Fibroblast of lung (primary cell): ENCODE measurements around the gene MOCS2. TPM values are rescaled to one million over a fixed set of nuclear protein-coding genes. Genes with fewer than 3 reads are reported as not detected.

Experiments
- DNase-seq, 2 donors: peaks; one replicate each; pipeline versions ENCODE4 v3.0.0 to v3.0.0-alpha.2; 2010; ENCODE audit warnings: low read depth in 2 of 2
- H2AFZ ChIP-seq: 2 replicates; pipeline ENCODE4 v1.5.1; 2012; ENCODE audit warnings: low read length, control low read depth, inconsistent platforms
- H3K27ac ChIP-seq: 2 replicates; pipeline ENCODE4 v1.5.1; 2011; ENCODE audit warnings: low read length, control low read depth; ENCODE audit not compliant: insufficient read depth
- H3K27me3 ChIP-seq: 2 replicates; pipeline ENCODE4 v1.5.1; 2011; ENCODE audit warnings: mild to moderate bottlenecking, low read length; ENCODE audit not compliant: control insufficient read depth, insufficient read depth
- H3K36me3 ChIP-seq: 2 replicates; pipeline ENCODE4 v1.5.1; 2011; ENCODE audit warnings: low read length; ENCODE audit not compliant: control insufficient read depth, insufficient read depth
- H3K4me1 ChIP-seq: 2 replicates; pipeline ENCODE4 v1.5.1; 2011; ENCODE audit warnings: low read length; ENCODE audit not compliant: control insufficient read depth, insufficient read depth; ENCODE audit errors: extremely low read depth
- H3K4me2 ChIP-seq: 2 replicates; pipeline ENCODE4 v1.5.1; 2011; ENCODE audit warnings: low read length, control low read depth; ENCODE audit not compliant: insufficient read depth; ENCODE audit errors: extremely low read depth
- H3K4me3 ChIP-seq, 4 experiments: fragments of 200-600 bp in 1 of 4; sonication (generic) in 1 of 4; replicated peaks in 1 of 4; 2 replicates each; pipeline ENCODE4 v1.5.1; 2011 to 2016; ENCODE audit warnings: low read length in 4 of 4, low read depth in 3 of 4, mild to moderate bottlenecking in 3 of 4, control low read depth in 2 of 4, inconsistent platforms in 1 of 4, mixed read lengths in 1 of 4; ENCODE audit not compliant: insufficient read depth in 1 of 4; ENCODE audit errors: control extremely low read depth in 1 of 4
- H3K79me2 ChIP-seq: 2 replicates; pipeline ENCODE4 v1.5.1; 2012; ENCODE audit warnings: mild to moderate bottlenecking, low read length, inconsistent platforms; ENCODE audit not compliant: control insufficient read depth, insufficient read depth
- H3K9ac ChIP-seq: 2 replicates; pipeline ENCODE4 v1.5.1; 2011; ENCODE audit warnings: mild to moderate bottlenecking, low read length, control low read depth; ENCODE audit not compliant: insufficient read depth
- H3K9me3 ChIP-seq: 2 replicates; pipeline ENCODE4 v1.5.1; 2012; ENCODE audit warnings: low read depth, low read length; ENCODE audit not compliant: control insufficient read depth, insufficient read depth
- H4K20me1 ChIP-seq: 2 replicates; pipeline ENCODE4 v1.5.1; 2011; ENCODE audit warnings: low read length; ENCODE audit not compliant: control insufficient read depth, insufficient read depth; ENCODE audit errors: extremely low read depth
- EZH2 ChIP-seq: IDR thresholded peaks from 2 replicates; pipeline ENCODE4 v1.5.1; 2012; ENCODE audit warnings: low read length, control low read depth, mild to moderate bottlenecking; ENCODE audit errors: missing control alignments
- polyA plus RNA-seq, 2 donors: library from polyadenylated mRNA; depleted of rRNA in 1 of 2; stranded (reverse) in 1 of 2; unstranded in 1 of 2; fragments of >200 nt; gene quantifications; 2 replicates each; pipeline ENCODE4 v1.2.1, GENCODE V29; 2011 to 2012; ENCODE audit warnings: missing spikeins in 1 of 2
- total RNA-seq: library from RNA; depleted of rRNA; stranded (reverse); fragments of >200 nt; gene quantifications from 2 replicates; pipeline ENCODE4 v1.2.1, GENCODE V29; 2014
- TF ChIP-seq, protein P1 (sequence below), 2 donors: IDR thresholded peaks in 1 of 2; conservative IDR thresholded peaks in 1 of 2; 1 replicate in 1 of 2; 2 replicates in 1 of 2; pipeline ENCODE4 v1.5.1; 2011 to 2012; ENCODE audit warnings: low read length in 2 of 2, control low read depth in 1 of 2, inconsistent platforms in 1 of 2, low read depth in 1 of 2, mild to moderate bottlenecking in 1 of 2

The MOCS2 gene
- total and polyA plus RNA-seq, 2 donors (not counting 1 experiment from before 2014, with no cell fraction given) = 44.4 to 122 TPM

DNA sequence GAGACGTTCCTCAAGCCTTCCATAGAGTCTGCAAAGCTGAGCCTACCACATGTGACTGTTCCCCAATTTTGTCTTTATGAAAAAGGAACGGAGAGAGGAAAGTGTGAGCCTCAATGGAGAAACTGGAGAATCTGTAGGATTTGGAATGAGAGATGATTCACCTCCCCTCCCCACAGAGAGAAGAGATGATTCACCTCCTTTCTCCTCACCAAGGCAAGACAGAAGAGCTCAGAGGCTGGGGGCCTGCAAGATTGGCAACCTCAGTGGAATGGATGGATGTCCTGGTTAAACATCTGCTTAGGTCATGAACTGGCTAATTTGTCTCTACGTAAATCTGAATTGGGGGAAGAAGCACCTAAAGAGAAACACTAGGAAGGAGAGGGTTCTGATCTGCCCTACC is 17.0 kb upstream of the MOCS2 start:
- no peaks in the 10 kb centered on the region for H3K79me2 ChIP-seq
- H3K27ac ChIP-seq = no peak overlapping the region
- no peak overlapping the region for H3K9ac ChIP-seq
- TF ChIP-seq EZH2 = no peak
- TF ChIP-seq, protein P1, sequence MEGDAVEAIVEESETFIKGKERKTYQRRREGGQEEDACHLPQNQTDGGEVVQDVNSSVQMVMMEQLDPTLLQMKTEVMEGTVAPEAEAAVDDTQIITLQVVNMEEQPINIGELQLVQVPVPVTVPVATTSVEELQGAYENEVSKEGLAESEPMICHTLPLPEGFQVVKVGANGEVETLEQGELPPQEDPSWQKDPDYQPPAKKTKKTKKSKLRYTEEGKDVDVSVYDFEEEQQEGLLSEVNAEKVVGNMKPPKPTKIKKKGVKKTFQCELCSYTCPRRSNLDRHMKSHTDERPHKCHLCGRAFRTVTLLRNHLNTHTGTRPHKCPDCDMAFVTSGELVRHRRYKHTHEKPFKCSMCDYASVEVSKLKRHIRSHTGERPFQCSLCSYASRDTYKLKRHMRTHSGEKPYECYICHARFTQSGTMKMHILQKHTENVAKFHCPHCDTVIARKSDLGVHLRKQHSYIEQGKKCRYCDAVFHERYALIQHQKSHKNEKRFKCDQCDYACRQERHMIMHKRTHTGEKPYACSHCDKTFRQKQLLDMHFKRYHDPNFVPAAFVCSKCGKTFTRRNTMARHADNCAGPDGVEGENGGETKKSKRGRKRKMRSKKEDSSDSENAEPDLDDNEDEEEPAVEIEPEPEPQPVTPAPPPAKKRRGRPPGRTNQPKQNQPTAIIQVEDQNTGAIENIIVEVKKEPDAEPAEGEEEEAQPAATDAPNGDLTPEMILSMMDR (conservative IDR thresholded peaks at IDR 0.05 in 1 of 2, IDR thresholded peaks at IDR 0.05 in 1 of 2; ENCODE audit: low read depth in 1 of 2, low read length in 2 of 2) = no peak
- H3K9me3 ChIP-seq = no peaks in the 10 kb centered on the region
- H3K4me2 ChIP-seq = no peak overlapping the region
- DNase-seq = peak; percentile 20 to 78
- no peaks in the 10 kb centered on the region for H4K20me1 ChIP-seq
- H3K4me3 ChIP-seq = no peak overlapping the region
- H2AFZ ChIP-seq = no peak overlapping the region
- H3K36me3 ChIP-seq = no peaks in the 10 kb centered on the region
- H3K4me1 ChIP-seq = peaks cover 6% of the 10 kb centered on the region
- H3K27me3 ChIP-seq = no peaks in the 10 kb centered on the region

DNA sequence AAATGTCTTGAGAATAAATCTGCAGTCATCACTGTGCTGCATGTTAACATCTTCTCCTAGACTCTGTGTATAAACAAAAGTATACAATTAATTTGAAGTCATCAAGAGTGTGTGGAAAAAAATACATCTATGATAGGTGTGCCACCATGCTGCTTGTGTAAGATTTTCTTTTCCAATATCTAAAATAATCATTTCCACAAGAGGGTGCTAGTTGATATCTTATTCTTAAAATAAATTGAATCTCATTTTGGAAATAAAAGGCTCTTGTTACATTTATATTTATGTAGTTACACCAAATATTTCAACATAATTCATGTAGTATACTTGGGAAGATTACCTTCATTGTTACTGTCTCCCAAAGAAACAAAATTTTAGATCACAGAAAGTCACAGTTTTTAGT is 14.1 kb upstream of the MOCS2 start:
- no peaks in the 10 kb centered on the region for H3K27me3 ChIP-seq
- no peaks in the 10 kb centered on the region for H4K20me1 ChIP-seq
- no peak overlapping the region for H2AFZ ChIP-seq
- no peaks in the 10 kb centered on the region for H3K79me2 ChIP-seq
- no peak overlapping the region for H3K4me3 ChIP-seq
- no peak overlapping the region for H3K4me2 ChIP-seq
- peak in 1 of 2 donors; percentile 52 for DNase-seq
- no peaks in the 10 kb centered on the region for H3K36me3 ChIP-seq
- TF ChIP-seq, protein P1 (conservative IDR thresholded peaks at IDR 0.05 in 1 of 2, IDR thresholded peaks at IDR 0.05 in 1 of 2; ENCODE audit: low read depth in 1 of 2, low read length in 2 of 2) = peak in 1 of 2 donors; percentile 10
- no peak for TF ChIP-seq EZH2
- no peaks in the 10 kb centered on the region for H3K9me3 ChIP-seq
- H3K9ac ChIP-seq = no peak overlapping the region
- H3K4me1 ChIP-seq = peaks cover 6% of the 10 kb centered on the region
- H3K27ac ChIP-seq = no peak overlapping the region

DNA sequence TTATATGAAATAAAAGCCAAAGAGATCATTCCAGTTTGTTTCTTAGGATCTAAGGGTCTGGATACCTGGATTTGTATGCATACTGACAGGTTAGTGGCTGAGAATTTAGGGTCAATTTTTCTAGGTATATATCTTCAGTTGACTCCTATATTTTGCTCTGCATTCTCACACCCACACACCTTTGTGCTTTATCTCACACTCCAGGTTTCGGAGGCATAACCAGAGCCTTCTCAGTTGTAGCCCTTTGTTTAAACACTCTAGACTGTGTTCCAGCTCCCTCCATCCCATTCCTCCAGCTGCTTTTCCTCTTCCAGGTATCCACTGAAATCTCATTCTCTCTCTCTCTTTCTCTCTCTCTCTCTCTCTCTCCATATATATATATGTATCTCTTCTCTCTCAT is 10.6 kb upstream of the MOCS2 start:
- no peaks in the 10 kb centered on the region for H3K36me3 ChIP-seq
- no peaks in the 10 kb centered on the region for H3K79me2 ChIP-seq
- no peaks in the 10 kb centered on the region for H3K27me3 ChIP-seq
- H3K9me3 ChIP-seq = no peaks in the 10 kb centered on the region
- no peak overlapping the region for H2AFZ ChIP-seq
- TF ChIP-seq EZH2 = no peak
- TF ChIP-seq, protein P1 (conservative IDR thresholded peaks at IDR 0.05 in 1 of 2, IDR thresholded peaks at IDR 0.05 in 1 of 2; ENCODE audit: low read depth in 1 of 2, low read length in 2 of 2) = no peak
- no peak overlapping the region for H3K4me3 ChIP-seq
- no peak for DNase-seq
- no peak overlapping the region for H3K9ac ChIP-seq
- no peaks in the 10 kb centered on the region for H4K20me1 ChIP-seq
- no peak overlapping the region for H3K27ac ChIP-seq
- H3K4me1 ChIP-seq = no peaks in the 10 kb centered on the region
- H3K4me2 ChIP-seq = no peak overlapping the region
